GM23248 (cell line): Measurements from ENCODE around the gene CLSTN2. TPM values are rescaled to one million over a fixed set of nuclear protein-coding genes. Genes with fewer than 3 reads are reported as not detected.
A peak's percentile ranks its signal among the peaks of the same experiment; 100 is the strongest.

ENCODE experiments used
- DNase-seq: peaks from one replicate; pipeline ENCODE4 v3.0.0-alpha.2; 2015
- H2AFZ ChIP-seq: fragments of 200-600 bp; sonication (generic); 2 replicates; pipeline ENCODE4 v1.6.1; 2016; ENCODE audit warnings: antibody characterized with exemption
- H3F3A ChIP-seq: fragments of 200-600 bp; sonication (generic); 2 replicates; pipeline ENCODE4 v1.6.1; 2016; ENCODE audit warnings: mild to moderate bottlenecking, antibody characterized with exemption, mixed run types; ENCODE audit not compliant: insufficient read depth
- H3K27ac ChIP-seq: fragments of 200-600 bp; sonication (generic); 2 replicates; pipeline ENCODE4 v1.5.1; 2016; ENCODE audit warnings: mild to moderate bottlenecking
- H3K27me3 ChIP-seq: fragments of 200-600 bp; sonication (generic); replicated peaks from 2 replicates; pipeline ENCODE4 v1.6.1; 2016; ENCODE audit warnings: mild to moderate bottlenecking; ENCODE audit not compliant: insufficient read depth
- H3K36me3 ChIP-seq: fragments of 200-600 bp; sonication (generic); 2 replicates; pipeline ENCODE4 v1.6.1; 2016; ENCODE audit warnings: low read depth, mild to moderate bottlenecking
- H3K4me1 ChIP-seq: fragments of 200-600 bp; sonication (generic); 2 replicates; pipeline ENCODE4 v1.6.1; 2016; ENCODE audit warnings: mild to moderate bottlenecking; ENCODE audit not compliant: insufficient read depth
- H3K4me2 ChIP-seq: fragments of 200-600 bp; sonication (generic); one replicate; pipeline ENCODE4 v1.6.1; 2016; ENCODE audit warnings: mild to moderate bottlenecking; ENCODE audit not compliant: unreplicated experiment
- H3K4me3 ChIP-seq: fragments of 200-600 bp; sonication (generic); 2 replicates; pipeline ENCODE4 v1.5.1; 2016; ENCODE audit warnings: mild to moderate bottlenecking
- H3K79me2 ChIP-seq: fragments of 200-600 bp; sonication (generic); 2 replicates; pipeline ENCODE4 v1.6.1; 2016; ENCODE audit warnings: mild to moderate bottlenecking; ENCODE audit not compliant: insufficient read depth
- H3K9ac ChIP-seq: fragments of 200-600 bp; sonication (generic); 2 replicates; pipeline ENCODE4 v1.6.1; 2016; ENCODE audit warnings: mild to moderate bottlenecking
- H3K9me2 ChIP-seq: fragments of 200-600 bp; sonication (generic); 2 replicates; pipeline ENCODE4 v1.6.1; 2016; ENCODE audit warnings: mixed run types, mild to moderate bottlenecking, moderate library complexity; ENCODE audit not compliant: insufficient read depth
- H3K9me3 ChIP-seq: fragments of 200-600 bp; sonication (generic); one replicate; pipeline ENCODE4 v1.6.1; 2017; ENCODE audit warnings: low read depth
- H4K20me1 ChIP-seq: fragments of 200-600 bp; sonication (generic); 2 replicates; pipeline ENCODE4 v1.6.0; 2016; ENCODE audit not compliant: insufficient read depth
- EZH2 ChIP-seq: fragments of 200-600 bp; sonication (generic); IDR thresholded peaks from 2 replicates; pipeline ENCODE4 v1.6.1; 2018; ENCODE audit warnings: antibody characterized with exemption, mild to moderate bottlenecking; ENCODE audit not compliant: insufficient read depth, poor library complexity, severe bottlenecking
- EZH2phosphoT487 ChIP-seq: fragments of 200-600 bp; sonication (generic); IDR thresholded peaks from 2 replicates; pipeline ENCODE4 v1.6.1; 2018; ENCODE audit warnings: antibody characterized with exemption, moderate library complexity, mild to moderate bottlenecking, low read depth; ENCODE audit not compliant: insufficient read depth
- WGBS, 2 experiments: methylation state at CpG; one replicate each; pipeline ENCODE4 v1.1.6; 2015 to 2017; ENCODE audit warnings: low lambda C conversion rate in 2 of 2, low coverage in 1 of 2; ENCODE audit errors: missing lambda C conversion rate in 2 of 2; 5-methylcytosine and 5-hydroxymethylcytosine counted together
- in situ Hi-C: fragments of 300-500 bp; cut with MboI; formaldehyde crosslinking; loops from 2 replicates; pipeline ENCODE4 v1.15.0; 2020
- polyA plus RNA-seq: library from polyadenylated mRNA; unstranded; fragments of >200 nt; fragmentation: Nextera tagmentation; extraction: Ambion mirVana; gene quantifications from 2 replicates; pipeline ENCODE4 v1.2.1, GENCODE V29; 2016
- total RNA-seq: library from RNA; depleted of rRNA; stranded (reverse); fragments of >200 nt; shearing (Covaris generic); gene quantifications from 2 replicates; pipeline ENCODE4 v1.2.3, GENCODE V29; 2014

CLSTN2 gene
- total and polyA plus RNA-seq, 2 experiments from 2014 or later = not detected

DNA sequence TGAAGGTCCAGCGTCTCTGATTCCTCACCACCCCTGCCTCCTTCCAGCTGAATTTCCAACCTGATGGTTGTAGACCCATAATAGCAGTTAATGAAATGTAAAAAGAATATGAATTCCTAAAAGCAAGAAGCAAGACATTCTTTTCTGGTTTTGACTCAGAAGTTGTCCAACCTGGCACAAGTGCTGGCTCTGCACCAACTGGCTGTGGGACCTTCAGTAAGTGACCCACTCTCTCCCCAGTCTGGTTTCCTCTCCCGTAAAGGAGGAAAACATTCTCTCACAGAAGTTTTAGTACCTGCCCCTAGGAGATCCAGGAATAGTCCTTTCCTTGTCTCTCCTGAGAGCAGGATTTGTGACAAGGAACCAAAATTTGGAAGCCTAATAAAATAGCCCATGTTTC lies 506.0 kb downstream of the CLSTN2 start:
- Histone ChIP-seq H3K36me3 (no peaks in the 10 kb centered on the region), H3K27ac (no peak overlapping the region), H2AFZ (no peak overlapping the region), H3K4me1 (no peaks in the 10 kb centered on the region), H3K79me2 (no peaks in the 10 kb centered on the region), H3K4me2 (no peak overlapping the region), H3K27me3 (no peaks in the 10 kb centered on the region), H3K4me3 (no peak overlapping the region), H3K9me3 (no peaks in the 10 kb centered on the region), H3K9me2 (no peaks in the 10 kb centered on the region), H3K9ac (no peak overlapping the region), H3F3A (no peaks in the 10 kb centered on the region), H4K20me1 (no peaks in the 10 kb centered on the region)
- WGBS, 2 experiments = 63 to 66% methylated on average over 2 of the region's 2 CpGs
- TF ChIP-seq EZH2 (no peak), EZH2phosphoT487 (no peak)
- peak; percentile 67 for DNase-seq
- in situ Hi-C loops = no loop called here

DNA sequence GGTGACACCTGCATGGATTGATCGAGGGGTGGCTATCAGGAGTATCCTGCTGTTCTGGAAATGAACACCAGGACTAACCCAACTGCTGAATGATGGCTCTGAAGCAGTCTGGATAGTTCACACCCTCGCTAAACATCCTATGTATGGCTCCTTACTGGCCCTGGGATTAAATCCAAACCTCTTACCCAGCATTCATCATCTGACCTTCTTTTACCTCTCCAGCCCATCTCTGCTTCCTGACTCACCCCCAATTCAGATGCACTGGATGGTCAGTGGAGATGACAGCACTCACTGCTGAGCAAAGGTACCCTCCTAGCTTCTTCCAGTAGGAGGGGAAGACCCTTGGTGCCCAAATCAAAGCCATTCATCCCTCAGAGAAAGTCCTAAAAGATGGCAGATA lies 507.6 kb downstream of the CLSTN2 start:
- no peaks in the 10 kb centered on the region for H3F3A ChIP-seq
- H3K79me2 ChIP-seq = no peaks in the 10 kb centered on the region
- no peaks in the 10 kb centered on the region for H3K27me3 ChIP-seq
- no peaks in the 10 kb centered on the region for H3K9me3 ChIP-seq
- H3K27ac ChIP-seq = no peak overlapping the region
- 28 to 51% methylated on average over 2 of the region's 2 CpGs for WGBS, 2 experiments
- H3K4me2 ChIP-seq = no peak overlapping the region
- no peak overlapping the region for H3K9ac ChIP-seq
- no peaks in the 10 kb centered on the region for H3K36me3 ChIP-seq
- H3K4me1 ChIP-seq = no peaks in the 10 kb centered on the region
- no peak overlapping the region for H2AFZ ChIP-seq
- in situ Hi-C loops = no loop called here
- no peak overlapping the region for H3K4me3 ChIP-seq
- no peaks in the 10 kb centered on the region for H3K9me2 ChIP-seq
- TF ChIP-seq EZH2 (no peak), EZH2phosphoT487 (no peak)
- DNase-seq = no peak
- H4K20me1 ChIP-seq = no peaks in the 10 kb centered on the region

DNA sequence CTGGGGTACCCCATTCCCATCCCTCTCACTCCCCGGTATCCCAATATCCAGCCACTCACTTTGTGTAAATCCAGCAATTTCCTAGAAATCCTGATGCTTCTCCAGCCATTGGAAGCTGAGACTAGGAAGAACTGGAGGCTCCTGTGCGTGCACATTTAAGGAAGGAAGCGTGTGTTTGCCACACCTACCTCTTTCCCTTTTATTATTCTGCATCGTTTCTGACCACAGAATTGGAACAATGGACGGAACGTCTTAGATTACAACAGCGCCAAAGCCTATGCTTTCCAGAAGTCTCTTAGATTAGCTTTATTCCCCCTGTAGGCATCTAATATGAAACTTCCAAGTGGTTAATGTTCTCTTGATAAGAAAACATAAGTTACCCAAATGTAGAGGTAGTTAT lies 508.1 kb downstream of the CLSTN2 start:
- Histone ChIP-seq H3K4me1 (no peaks in the 10 kb centered on the region), H3K27ac (no peak overlapping the region), H3K36me3 (no peaks in the 10 kb centered on the region), H4K20me1 (no peaks in the 10 kb centered on the region), H3K27me3 (no peaks in the 10 kb centered on the region), H3K9me2 (no peaks in the 10 kb centered on the region), H3K4me3 (no peak overlapping the region), H3K4me2 (no peak overlapping the region), H3K79me2 (no peaks in the 10 kb centered on the region), H2AFZ (no peak overlapping the region), H3F3A (no peaks in the 10 kb centered on the region), H3K9me3 (no peaks in the 10 kb centered on the region), H3K9ac (no peak overlapping the region)
- no peak for DNase-seq
- 64 to 67% methylated on average over 7 of the region's 7 CpGs for WGBS, 2 experiments
- in situ Hi-C loops = no loop called here
- TF ChIP-seq EZH2phosphoT487 = no peak
- no peak for TF ChIP-seq EZH2

DNA sequence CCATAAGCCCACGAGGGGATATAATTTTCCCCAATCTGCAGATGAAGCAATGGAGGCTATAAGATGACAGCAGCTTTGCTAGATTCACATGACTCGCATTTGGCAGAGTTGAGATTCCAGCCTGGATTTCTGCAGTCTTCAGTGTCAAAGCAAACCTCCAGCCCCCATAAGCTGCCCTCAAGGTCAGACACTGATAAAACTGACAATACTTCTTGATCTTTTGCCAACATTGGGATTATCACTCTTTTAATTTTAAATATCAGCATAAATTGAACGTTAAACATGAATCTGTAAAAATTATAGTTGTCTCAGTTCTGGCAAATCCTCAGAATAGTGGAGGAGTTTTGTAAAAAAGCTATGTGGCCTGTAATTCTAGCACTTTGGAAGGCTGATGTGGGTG lies 508.8 kb downstream of the CLSTN2 start:
- no peaks in the 10 kb centered on the region for H3K27me3 ChIP-seq
- no peaks in the 10 kb centered on the region for H3K4me1 ChIP-seq
- DNase-seq = no peak
- H3F3A ChIP-seq = no peaks in the 10 kb centered on the region
- no peaks in the 10 kb centered on the region for H3K36me3 ChIP-seq
- H3K4me2 ChIP-seq = no peak overlapping the region
- in situ Hi-C loops = no loop called here
- H3K79me2 ChIP-seq = no peaks in the 10 kb centered on the region
- no peak overlapping the region for H2AFZ ChIP-seq
- WGBS, 2 experiments = 31 to 40% methylated on average over 3 of the region's 3 CpGs
- no peak overlapping the region for H3K4me3 ChIP-seq
- no peaks in the 10 kb centered on the region for H3K9me3 ChIP-seq
- H4K20me1 ChIP-seq = no peaks in the 10 kb centered on the region
- no peaks in the 10 kb centered on the region for H3K9me2 ChIP-seq
- no peak for TF ChIP-seq EZH2
- no peak for TF ChIP-seq EZH2phosphoT487
- no peak overlapping the region for H3K9ac ChIP-seq
- no peak overlapping the region for H3K27ac ChIP-seq

DNA sequence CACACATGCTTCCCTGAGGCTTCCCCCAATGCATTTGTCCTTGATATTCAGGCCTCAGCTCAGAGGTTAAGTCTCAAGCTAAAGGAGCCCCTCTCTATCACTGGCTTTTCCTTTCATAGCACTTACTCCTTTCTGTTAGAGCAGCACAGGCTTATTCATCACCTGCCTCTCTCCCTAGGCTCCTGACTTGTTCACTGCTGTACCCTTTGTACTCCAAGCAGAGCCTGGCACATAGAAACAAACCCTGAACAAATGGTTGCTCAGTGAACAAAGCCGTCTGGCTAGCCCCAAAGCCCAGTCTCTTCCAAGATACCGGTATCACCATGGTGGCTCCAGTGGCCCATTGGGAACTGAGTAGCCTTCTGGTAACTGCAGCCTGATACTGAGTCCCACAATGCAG lies 511.7 kb downstream of the CLSTN2 start:
- no peak for DNase-seq
- no peak overlapping the region for H3K4me2 ChIP-seq
- H3K27ac ChIP-seq = no peak overlapping the region
- no peak overlapping the region for H3K9ac ChIP-seq
- no peaks in the 10 kb centered on the region for H4K20me1 ChIP-seq
- H2AFZ ChIP-seq = no peak overlapping the region
- 59 to 73% methylated on average over 2 of the region's 2 CpGs for WGBS, 2 experiments
- H3K4me3 ChIP-seq = no peak overlapping the region
- no peaks in the 10 kb centered on the region for H3K9me3 ChIP-seq
- H3K27me3 ChIP-seq = no peaks in the 10 kb centered on the region
- H3K9me2 ChIP-seq = no peaks in the 10 kb centered on the region
- H3K36me3 ChIP-seq = no peaks in the 10 kb centered on the region
- no peaks in the 10 kb centered on the region for H3F3A ChIP-seq
- TF ChIP-seq EZH2phosphoT487 (no peak), EZH2 (no peak)
- H3K4me1 ChIP-seq = no peaks in the 10 kb centered on the region
- no peaks in the 10 kb centered on the region for H3K79me2 ChIP-seq
- in situ Hi-C loops = no loop called here
